H1 (cell line): ENCODE measurements around the gene LRRC14B.

Experiments
- CTCF ChIP-seq, 3 experiments: IDR thresholded peaks; 1 replicate in 2 of 3; 2 replicates in 1 of 3; pipeline versions ENCODE4 v1.5.1 to v1.6.1; 2011; ENCODE audit warnings: low read length in 3 of 3, mild to moderate bottlenecking in 3 of 3, inconsistent platforms in 2 of 3, low read depth in 1 of 3, moderate library complexity in 1 of 3; ENCODE audit not compliant: insufficient read depth in 1 of 3; ENCODE audit errors: control extremely low read depth in 1 of 3
- EZH2 ChIP-seq: fragments of 200-600 bp; sonication (generic); IDR thresholded peaks from 2 replicates; pipeline ENCODE4 v1.7.1; 2012; ENCODE audit warnings: low read depth, mild to moderate bottlenecking, moderate library complexity, low read length, inconsistent platforms; ENCODE audit not compliant: severe bottlenecking
- HDAC2 ChIP-seq, 2 experiments: fragments of 300-600 bp in 1 of 2; sonication (generic) in 1 of 2; IDR thresholded peaks; 2 replicates each; pipeline ENCODE4 v1.6.1; 2011 to 2012; ENCODE audit warnings: low read depth in 2 of 2, low read length in 2 of 2, mild to moderate bottlenecking in 2 of 2, moderate library complexity in 2 of 2, borderline replicate concordance in 1 of 2, inconsistent platforms in 1 of 2
- YY1 ChIP-seq: IDR thresholded peaks from 2 replicates; pipeline ENCODE4 v1.6.1; 2011; ENCODE audit warnings: low read depth, mild to moderate bottlenecking, low read length

- TF ChIP-seq HDAC2 (IDR thresholded peaks at IDR 0.05; ENCODE audit: borderline replicate concordance in 1 of 2, low read depth in 2 of 2, low read length in 2 of 2): no peak
- no peak for TF ChIP-seq YY1
- TF ChIP-seq CTCF (IDR thresholded peaks at IDR 0.05; ENCODE audit: control extremely low read depth in 1 of 3, insufficient read depth in 1 of 3, low read depth in 1 of 3, low read length in 3 of 3): no peak
- TF ChIP-seq EZH2: no peak
These were observed 39.2 kb upstream of the LRRC14B start for GRCh38 chr5:152077-152476.
